HepG2 (cell line): Measurements from ENCODE around the gene PREX1. TPM values are rescaled to one million over a fixed set of nuclear protein-coding genes. Genes with fewer than 3 reads are reported as not detected.

Experiments used
- AGO1 ChIP-seq: fragments of 200-400 bp; formaldehyde crosslinking; IDR thresholded peaks from 2 replicates; pipeline ENCODE4 v1.6.1; 2017; ENCODE audit warnings: mild to moderate bottlenecking, low read depth, low read length, moderate library complexity; ENCODE audit not compliant: poor library complexity, severe bottlenecking
- ATF7-NPFF ChIP-seq: sonication (generic); formaldehyde crosslinking; IDR thresholded peaks from 2 replicates; pipeline ENCODE4 v1.8.1; 2023; ENCODE audit warnings: mild to moderate bottlenecking, low read depth, missing genetic modification reagents, moderate library complexity
- CHD4 ChIP-seq: fragments of 200-600 bp; sonication (generic); IDR thresholded peaks from 2 replicates; pipeline ENCODE4 v1.7.0; 2017; ENCODE audit warnings: mild to moderate bottlenecking, low read length, borderline replicate concordance
- MTA3 ChIP-seq: sonication (generic); formaldehyde crosslinking; IDR thresholded peaks from 2 replicates; pipeline ENCODE4 v1.4.0; 2020; ENCODE audit warnings: missing genetic modification reagents
- NRL ChIP-seq: sonication (generic); formaldehyde crosslinking; IDR thresholded peaks from 2 replicates; pipeline ENCODE4 v1.5.0; 2020; ENCODE audit warnings: missing genetic modification reagents, mild to moderate bottlenecking, moderate library complexity, borderline replicate concordance
- PHF21A ChIP-seq: sonication (generic); formaldehyde crosslinking; IDR thresholded peaks from 2 replicates; pipeline ENCODE4 v1.5.0; 2020; ENCODE audit warnings: mild to moderate bottlenecking, missing genetic modification reagents
- POLR2AphosphoS5 ChIP-seq: IDR thresholded peaks from 2 replicates; pipeline ENCODE4 v1.6.1; 2012; ENCODE audit warnings: low read depth, low read length
- POLR2G ChIP-seq: fragments of 200-400 bp; formaldehyde crosslinking; IDR thresholded peaks from 2 replicates; pipeline ENCODE4 v1.6.1; 2018; ENCODE audit warnings: mild to moderate bottlenecking, low read depth, low read length, moderate library complexity
- RBM22 ChIP-seq: fragments of 200-400 bp; formaldehyde crosslinking; optimal IDR thresholded peaks from 2 replicates; pipeline ENCODE3; 2017; ENCODE audit warnings: mild to moderate bottlenecking, low read length, moderate library complexity
- RXRA ChIP-seq: sonication (generic); formaldehyde crosslinking; IDR thresholded peaks from 2 replicates; pipeline ENCODE4 v1.5.1; 2020; ENCODE audit warnings: missing genetic modification reagents
- SIN3A ChIP-seq: IDR thresholded peaks from 2 replicates; pipeline ENCODE4 v1.6.1; 2011; ENCODE audit warnings: low read depth, mild to moderate bottlenecking, control low read depth, low read length, borderline replicate concordance
- TCF7L2 ChIP-seq: IDR thresholded peaks from 2 replicates; pipeline ENCODE4 v1.6.1; 2011; ENCODE audit warnings: mild to moderate bottlenecking, low read depth, low read length, moderate library complexity
- YEATS4 ChIP-seq: sonication (generic); formaldehyde crosslinking; IDR thresholded peaks from 2 replicates; pipeline ENCODE4 v1.4.0; 2020; ENCODE audit warnings: missing genetic modification reagents, borderline replicate concordance
- ZC3H4 ChIP-seq: sonication (generic); formaldehyde crosslinking; IDR thresholded peaks from 2 replicates; pipeline ENCODE4 v1.4.0; 2020; ENCODE audit warnings: missing genetic modification reagents, borderline replicate concordance
- ZMYM3 ChIP-seq: sonication (generic); formaldehyde crosslinking; IDR thresholded peaks from 2 replicates; pipeline ENCODE4 v1.5.1; 2020; ENCODE audit warnings: mild to moderate bottlenecking, missing genetic modification reagents
- ZNF136 ChIP-seq: sonication (generic); formaldehyde crosslinking; IDR thresholded peaks from 2 replicates; pipeline ENCODE4 v1.8.1; 2022; ENCODE audit warnings: low read depth, mild to moderate bottlenecking, moderate library complexity, missing genetic modification reagents
- ZNF138 ChIP-seq: sonication (generic); formaldehyde crosslinking; IDR thresholded peaks from 2 replicates; pipeline ENCODE4 v1.5.0; 2020; ENCODE audit warnings: mild to moderate bottlenecking, low read depth, missing genetic modification reagents
- ZNF296 ChIP-seq: sonication (generic); formaldehyde crosslinking; conservative IDR thresholded peaks from 2 replicates; pipeline ENCODE4 v1.5.0; 2020; ENCODE audit warnings: mild to moderate bottlenecking, missing genetic modification reagents
- ZNF335 ChIP-seq: sonication (generic); formaldehyde crosslinking; IDR thresholded peaks from 2 replicates; pipeline ENCODE4 v1.4.0; 2020; ENCODE audit warnings: missing genetic modification reagents
- ZNF549 ChIP-seq: sonication (generic); formaldehyde crosslinking; IDR thresholded peaks from 2 replicates; pipeline ENCODE4 v1.5.0; 2020; ENCODE audit warnings: missing genetic modification reagents
- ZNF558 ChIP-seq: sonication (generic); formaldehyde crosslinking; IDR thresholded peaks from 2 replicates; pipeline ENCODE4 v1.9.0; 2022; ENCODE audit warnings: mild to moderate bottlenecking, missing genetic modification reagents, borderline replicate concordance
- ZNF562 ChIP-seq: sonication (generic); formaldehyde crosslinking; IDR thresholded peaks from 2 replicates; pipeline ENCODE4 v1.8.0; 2022; ENCODE audit warnings: missing genetic modification reagents, borderline replicate concordance
- ZNF605 ChIP-seq: sonication (generic); formaldehyde crosslinking; IDR thresholded peaks from 2 replicates; pipeline ENCODE4 v1.8.0; 2022; ENCODE audit warnings: mild to moderate bottlenecking, missing genetic modification reagents
- ZNF629 ChIP-seq: sonication (generic); formaldehyde crosslinking; conservative IDR thresholded peaks from 2 replicates; pipeline ENCODE4 v1.5.0; 2020; ENCODE audit warnings: missing genetic modification reagents
- ZNF724P ChIP-seq: sonication (generic); formaldehyde crosslinking; IDR thresholded peaks from 2 replicates; pipeline ENCODE4 v1.8.0; 2022; ENCODE audit warnings: missing genetic modification reagents, borderline replicate concordance
- ZNF773 ChIP-seq: sonication (generic); formaldehyde crosslinking; IDR thresholded peaks from 2 replicates; pipeline ENCODE4 v1.4.0; 2020; ENCODE audit warnings: missing genetic modification reagents, borderline replicate concordance
- polyA plus RNA-seq, 8 experiments: library from polyadenylated mRNA; depleted of rRNA in 3 of 8; stranded (reverse) in 7 of 8; unstranded in 1 of 8; fragments of >200 nt; fragmentation: Illumina TruSeq in 4 of 8; extraction: Trizol in 4 of 8; gene quantifications; 2 replicates each; pipeline versions ENCODE4 v1.2.1 to v1.2.3, GENCODE V29; 2011 to 2016; ENCODE audit warnings: low read depth in 4 of 8, missing spikeins in 1 of 8, mixed read lengths in 1 of 8; ENCODE audit not compliant: insufficient read depth in 1 of 8
- total RNA-seq, 5 experiments: library from RNA; depleted of rRNA; stranded (reverse); fragments of >200 nt; fragmentation: Illumina TruSeq; extraction: Trizol; gene quantifications; 2 replicates each; pipeline ENCODE4 v1.2.3, GENCODE V29; 2016; ENCODE audit warnings: low read depth in 1 of 5
- TF ChIP-seq, protein P1 (sequence below): sonication (generic); formaldehyde crosslinking; IDR thresholded peaks from 2 replicates; pipeline ENCODE4 v1.8.0; 2022; ENCODE audit warnings: mild to moderate bottlenecking, missing genetic modification reagents; ENCODE audit not compliant: insufficient replicate concordance
- TF ChIP-seq, protein P2 (sequence below): fragments of 450-650 bp; IDR thresholded peaks from 2 replicates; pipeline ENCODE4 v1.6.1; 2017
- TF ChIP-seq, protein P3 (sequence below): sonication (generic); formaldehyde crosslinking; IDR thresholded peaks from 2 replicates; pipeline ENCODE4 v1.5.0; 2020; ENCODE audit warnings: missing genetic modification reagents

Gene PREX1
- total and polyA plus RNA-seq, 2 of the 13 experiments (the other 11 are each of a cell fraction or from before 2014, with no cell fraction given), result 0.02 to 0.04 TPM

DNA sequence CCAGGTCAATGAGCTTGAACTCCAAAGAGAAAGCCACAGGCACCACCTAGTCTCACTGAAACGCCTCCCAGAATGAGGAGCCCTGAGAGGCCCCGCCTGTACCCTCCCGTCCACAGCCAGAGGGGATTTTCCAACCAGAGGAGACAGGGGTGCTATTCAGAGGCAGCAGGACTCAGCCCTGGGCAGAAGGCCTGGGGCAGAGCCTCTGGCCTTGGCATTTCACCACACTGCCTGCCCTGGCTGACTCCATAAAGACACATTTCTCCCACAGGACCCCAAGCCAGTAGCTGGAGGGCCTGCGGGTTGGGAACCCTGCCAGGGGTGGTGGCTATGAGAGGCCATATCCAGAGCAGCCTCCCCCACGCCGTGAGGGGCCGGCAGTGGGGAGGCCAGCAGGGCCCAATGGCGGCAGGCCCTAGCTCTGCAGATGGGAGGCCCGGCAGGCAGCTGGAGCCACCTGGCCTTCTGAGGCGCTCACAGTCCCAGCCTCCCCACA, 159.3 kb downstream of the PREX1 start (continued):
- TF ChIP-seq ZNF562 (CRISPR knock-in tag) (no peak), ZNF724P (0 out of 2 replicates have a peak, but pooled peaks have one; percentile 14), ZNF136 (no peak), NRL (CRISPR knock-in tag) (0 out of 2 replicates have a peak, but pooled peaks have one; percentile 30), YEATS4 (CRISPR knock-in tag) (no peak), TCF7L2 (no peak), ZNF605 (CRISPR knock-in tag) (no peak), ATF7-NPFF (no peak), ZNF629 (CRISPR knock-in tag) (no peak; the same call in 1 of the 2 replicates), AGO1 (no peak), ZNF773 (CRISPR knock-in tag) (no peak), ZNF296 (CRISPR knock-in tag) (no peak), PHF21A (CRISPR knock-in tag) (peak; percentile 21; the same call in 1 of the 2 replicates), POLR2AphosphoS5 (no peak), ZNF138 (CRISPR knock-in tag) (no peak), ZNF558 (CRISPR knock-in tag) (no peak), SIN3A (no peak), POLR2G (no peak), ZC3H4 (CRISPR knock-in tag) (no peak), ZNF549 (CRISPR knock-in tag) (no peak), MTA3 (CRISPR knock-in tag) (no peak), RXRA (no peak), ZNF335 (CRISPR knock-in tag) (no peak), ZMYM3 (no peak), RBM22 (no peak), CHD4 (no peak)
- TF ChIP-seq, protein P1, sequence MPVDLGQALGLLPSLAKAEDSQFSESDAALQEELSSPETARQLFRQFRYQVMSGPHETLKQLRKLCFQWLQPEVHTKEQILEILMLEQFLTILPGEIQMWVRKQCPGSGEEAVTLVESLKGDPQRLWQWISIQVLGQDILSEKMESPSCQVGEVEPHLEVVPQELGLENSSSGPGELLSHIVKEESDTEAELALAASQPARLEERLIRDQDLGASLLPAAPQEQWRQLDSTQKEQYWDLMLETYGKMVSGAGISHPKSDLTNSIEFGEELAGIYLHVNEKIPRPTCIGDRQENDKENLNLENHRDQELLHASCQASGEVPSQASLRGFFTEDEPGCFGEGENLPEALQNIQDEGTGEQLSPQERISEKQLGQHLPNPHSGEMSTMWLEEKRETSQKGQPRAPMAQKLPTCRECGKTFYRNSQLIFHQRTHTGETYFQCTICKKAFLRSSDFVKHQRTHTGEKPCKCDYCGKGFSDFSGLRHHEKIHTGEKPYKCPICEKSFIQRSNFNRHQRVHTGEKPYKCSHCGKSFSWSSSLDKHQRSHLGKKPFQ (CRISPR knock-in tag), result no peak
- TF ChIP-seq, protein P2, sequence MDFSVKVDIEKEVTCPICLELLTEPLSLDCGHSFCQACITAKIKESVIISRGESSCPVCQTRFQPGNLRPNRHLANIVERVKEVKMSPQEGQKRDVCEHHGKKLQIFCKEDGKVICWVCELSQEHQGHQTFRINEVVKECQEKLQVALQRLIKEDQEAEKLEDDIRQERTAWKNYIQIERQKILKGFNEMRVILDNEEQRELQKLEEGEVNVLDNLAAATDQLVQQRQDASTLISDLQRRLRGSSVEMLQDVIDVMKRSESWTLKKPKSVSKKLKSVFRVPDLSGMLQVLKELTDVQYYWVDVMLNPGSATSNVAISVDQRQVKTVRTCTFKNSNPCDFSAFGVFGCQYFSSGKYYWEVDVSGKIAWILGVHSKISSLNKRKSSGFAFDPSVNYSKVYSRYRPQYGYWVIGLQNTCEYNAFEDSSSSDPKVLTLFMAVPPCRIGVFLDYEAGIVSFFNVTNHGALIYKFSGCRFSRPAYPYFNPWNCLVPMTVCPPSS, result no peak
- TF ChIP-seq, protein P3, sequence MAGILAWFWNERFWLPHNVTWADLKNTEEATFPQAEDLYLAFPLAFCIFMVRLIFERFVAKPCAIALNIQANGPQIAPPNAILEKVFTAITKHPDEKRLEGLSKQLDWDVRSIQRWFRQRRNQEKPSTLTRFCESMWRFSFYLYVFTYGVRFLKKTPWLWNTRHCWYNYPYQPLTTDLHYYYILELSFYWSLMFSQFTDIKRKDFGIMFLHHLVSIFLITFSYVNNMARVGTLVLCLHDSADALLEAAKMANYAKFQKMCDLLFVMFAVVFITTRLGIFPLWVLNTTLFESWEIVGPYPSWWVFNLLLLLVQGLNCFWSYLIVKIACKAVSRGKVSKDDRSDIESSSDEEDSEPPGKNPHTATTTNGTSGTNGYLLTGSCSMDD (CRISPR knock-in tag), result no peak
